HCT116 (cell line): ENCODE results near the gene IFNA2. TPM values are rescaled to one million over a fixed set of nuclear protein-coding genes. Genes with fewer than 3 reads are reported as not detected.

Source experiments
- ATAC-seq: fragments of 200-7000 bp; cut with Tn5 transposase; 2 replicates; pipeline ENCODE4 v1.9.1; 2020; ENCODE audit warnings: mild to moderate bottlenecking, moderate library complexity
- BruUV-seq: library from RNA; stranded (reverse); fragments of 400-500 nt; replicated peaks from 2 replicates; lab custom pipeline; 2021; lab: Mats Ljungman, UMichigan
- CTCF ChIA-PET: fragments of 300-600 bp; sonication (Branson Sonifier 250); formaldehyde crosslinking; loops from one replicate; lab custom pipeline; 2021; ENCODE audit warnings: antibody characterized with exemption; lab: Charles Lee
- POLR2A ChIA-PET: fragments of 300-600, 350-600 bp; sonication (Branson Sonifier 250); formaldehyde crosslinking; loops from one replicate; lab custom pipeline; 2021; ENCODE audit warnings: antibody characterized with exemption; lab: Charles Lee
- RAD21 ChIA-PET, 2 experiments: fragments of 300-600 bp; sonication (Branson Sonifier 250); formaldehyde crosslinking; loops; one replicate each; lab custom pipeline; 2023; ENCODE audit warnings: low total read pairs in 2 of 2; ENCODE audit not compliant: uncharacterized antibody in 2 of 2, unreplicated experiment in 2 of 2, low non-redundant PET in 1 of 2; lab: Charles Lee
- DNase-seq: peaks from one replicate; pipeline ENCODE4 v3.0.0-alpha.2; 2010; ENCODE audit warnings: low read depth, low spot score
- H2AFZ ChIP-seq: fragments of 200-600 bp; shearing (Covaris generic), sonication (generic); 2 replicates; pipeline ENCODE4 v1.6.1; 2017; ENCODE audit warnings: low read depth, mixed run types, mixed read lengths, antibody characterized with exemption, low read length; ENCODE audit not compliant: poor library complexity, severe bottlenecking
- H3K27ac ChIP-seq: 2 replicates; pipeline ENCODE4 v1.5.1; 2012; ENCODE audit warnings: low read depth, low read length
- H3K27me3 ChIP-seq: fragments of 200-600 bp; sonication (generic); 2 replicates; pipeline ENCODE4 v1.6.1; 2016; ENCODE audit warnings: mixed run types, low read length, mixed read lengths; ENCODE audit not compliant: insufficient read depth
- H3K36me3 ChIP-seq, 2 experiments: fragments of 200-500 bp in 1 of 2; fragments of 200-600 bp in 1 of 2; sonication (Bioruptor generic) in 1 of 2; sonication (generic) in 1 of 2; 2 replicates each; pipeline versions ENCODE4 v1.5.1 to v1.6.1; 2014 to 2016; ENCODE audit warnings: low read length in 2 of 2, inconsistent platforms in 1 of 2, mixed read lengths in 1 of 2, mixed run types in 1 of 2; ENCODE audit not compliant: insufficient read depth in 2 of 2, control insufficient read depth in 1 of 2
- H3K4me1 ChIP-seq, 2 experiments: fragments of 200-600 bp in 1 of 2; sonication (generic) in 1 of 2; 2 replicates each; pipeline versions ENCODE4 v1.5.1 to v1.6.1; 2012 to 2017; ENCODE audit warnings: low read length in 2 of 2, inconsistent platforms in 1 of 2, mild to moderate bottlenecking in 1 of 2, mixed read lengths in 1 of 2, mixed run types in 1 of 2, moderate library complexity in 1 of 2; ENCODE audit not compliant: insufficient read depth in 2 of 2, control insufficient read depth in 1 of 2
- H3K4me2 ChIP-seq: fragments of 200-600 bp; sonication (generic); 2 replicates; pipeline ENCODE4 v1.6.1; 2017; ENCODE audit warnings: mixed run types, low read length, mixed read lengths
- H3K4me3 ChIP-seq, 2 experiments: fragments of 200-600 bp in 1 of 2; sonication (generic) in 1 of 2; replicated peaks in 1 of 2; 2 replicates each; pipeline ENCODE4 v1.5.1; 2011 to 2016; ENCODE audit warnings: low read length in 2 of 2, control low read depth in 1 of 2, low read depth in 1 of 2, mild to moderate bottlenecking in 1 of 2, mixed read lengths in 1 of 2, mixed run types in 1 of 2
- H3K79me2 ChIP-seq: fragments of 200-600 bp; sonication (generic); 2 replicates; pipeline ENCODE4 v1.6.1; 2017; ENCODE audit warnings: mild to moderate bottlenecking, mixed run types, low read length, moderate library complexity, mixed read lengths; ENCODE audit not compliant: insufficient read depth
- H3K9ac ChIP-seq: fragments of 200-600 bp; sonication (generic); 2 replicates; pipeline ENCODE4 v1.6.1; 2016; ENCODE audit warnings: low read length, mixed read lengths
- H3K9me2 ChIP-seq: fragments of 200-600 bp; sonication (generic), shearing (Covaris generic); 2 replicates; pipeline ENCODE4 v1.6.1; 2017; ENCODE audit warnings: mixed run types, mild to moderate bottlenecking, moderate library complexity; ENCODE audit not compliant: insufficient read depth
- H3K9me3 ChIP-seq, 2 experiments: fragments of 200-500 bp in 1 of 2; fragments of 200-600 bp in 1 of 2; sonication (Bioruptor generic) in 1 of 2; sonication (generic) in 1 of 2; 2 replicates each; pipeline ENCODE4 v1.6.1; 2014 to 2017; ENCODE audit warnings: low read length in 2 of 2, mixed read lengths in 2 of 2, inconsistent platforms in 1 of 2, low read depth in 1 of 2, mild to moderate bottlenecking in 1 of 2, mixed run types in 1 of 2, moderate library complexity in 1 of 2; ENCODE audit not compliant: control insufficient read depth in 1 of 2, insufficient read depth in 1 of 2
- H4K20me1 ChIP-seq: fragments of 200-600 bp; sonication (generic), shearing (Covaris generic); 2 replicates; pipeline ENCODE4 v1.6.1; 2017; ENCODE audit warnings: mixed run types, mild to moderate bottlenecking, moderate library complexity; ENCODE audit not compliant: insufficient read depth
- ATF3 ChIP-seq: IDR thresholded peaks from 2 replicates; pipeline ENCODE4 v1.6.1; 2012
- CBX3 ChIP-seq: IDR thresholded peaks from 2 replicates; pipeline ENCODE4 v1.6.1; 2012; ENCODE audit warnings: low read depth
- CEBPB ChIP-seq: IDR thresholded peaks from 2 replicates; pipeline ENCODE4 v1.6.1; 2012; ENCODE audit warnings: low read depth
- CTCF ChIP-seq, 3 experiments: fragments of 200-600 bp in 1 of 3; sonication (generic) in 1 of 3; IDR thresholded peaks in 2 of 3; conservative IDR thresholded peaks in 1 of 3; 2 replicates each; pipeline ENCODE4 v1.5.1; 2012 to 2017; ENCODE audit warnings: low read depth in 2 of 3, low read length in 2 of 3, antibody characterized with exemption in 1 of 3, borderline replicate concordance in 1 of 3, control low read depth in 1 of 3, mild to moderate bottlenecking in 1 of 3, mixed read lengths in 1 of 3, mixed run types in 1 of 3, moderate library complexity in 1 of 3; ENCODE audit not compliant: insufficient read depth in 1 of 3
- EGR1 ChIP-seq: IDR thresholded peaks from 2 replicates; pipeline ENCODE4 v1.6.1; 2012; ENCODE audit warnings: low read depth
- EZH2 ChIP-seq: fragments of 200-600 bp; sonication (generic); IDR thresholded peaks from 2 replicates; pipeline ENCODE4 v1.6.1; 2017; ENCODE audit warnings: antibody characterized with exemption, mixed run types
- EZH2phosphoT487 ChIP-seq: fragments of 200-600 bp; IDR thresholded peaks from 2 replicates; pipeline ENCODE4 v1.6.1; 2018; ENCODE audit warnings: antibody characterized with exemption, borderline replicate concordance
- JUND ChIP-seq: IDR thresholded peaks from 2 replicates; pipeline ENCODE4 v1.6.1; 2012
- MAX ChIP-seq: IDR thresholded peaks from 2 replicates; pipeline ENCODE4 v1.6.1; 2012
- POLR2AphosphoS5 ChIP-seq: IDR thresholded peaks from 2 replicates; pipeline ENCODE4 v1.6.1; 2011; ENCODE audit warnings: mild to moderate bottlenecking, low read depth, low read length, moderate library complexity
- RAD21 ChIP-seq: IDR thresholded peaks from 2 replicates; pipeline ENCODE4 v1.6.1; 2012; ENCODE audit warnings: low read depth, mild to moderate bottlenecking
- REST ChIP-seq: IDR thresholded peaks from 2 replicates; pipeline ENCODE4 v1.6.1; 2012; ENCODE audit warnings: low read depth
- SIN3A ChIP-seq: IDR thresholded peaks from 2 replicates; pipeline ENCODE4 v1.6.1; 2012; ENCODE audit warnings: low read depth
- SP1 ChIP-seq: IDR thresholded peaks from 2 replicates; pipeline ENCODE4 v1.6.1; 2012; ENCODE audit warnings: low read depth
- SRF ChIP-seq: IDR thresholded peaks from 2 replicates; pipeline ENCODE4 v1.6.1; 2012; ENCODE audit warnings: low read depth
- TCF7L2 ChIP-seq: IDR thresholded peaks from 2 replicates; pipeline ENCODE4 v1.7.0; 2011; ENCODE audit warnings: borderline replicate concordance, inconsistent platforms; ENCODE audit not compliant: insufficient read depth, insufficient read length; ENCODE audit errors: extremely low read depth
- YY1 ChIP-seq: IDR thresholded peaks from 2 replicates; pipeline ENCODE4 v1.6.1; 2011; ENCODE audit warnings: low read length, low read depth, moderate library complexity, mild to moderate bottlenecking; ENCODE audit not compliant: insufficient replicate concordance; ENCODE audit errors: extremely low read depth
- ZBTB33 ChIP-seq: IDR thresholded peaks from 2 replicates; pipeline ENCODE4 v1.6.1; 2011; ENCODE audit warnings: mild to moderate bottlenecking, low read length, moderate library complexity; ENCODE audit not compliant: insufficient replicate concordance; ENCODE audit errors: extremely low read depth
- ZFX ChIP-seq: fragments of 450-650 bp; IDR thresholded peaks from 2 replicates; pipeline ENCODE4 v1.6.1; 2017
- ZNF274 ChIP-seq: fragments of 200-500 bp; sonication (Bioruptor generic); IDR thresholded peaks from 2 replicates; pipeline ENCODE4 v1.6.1; 2014; ENCODE audit warnings: mild to moderate bottlenecking, low read depth, low read length, inconsistent platforms
- intact Hi-C: fragments of 100-400 bp; cut with micrococcal nuclease; formaldehyde crosslinking; loops from 2 replicates; pipeline ENCODE4 v1.10.0; 2022
- total RNA-seq: library from RNA; stranded (reverse); gene quantifications from one replicate; pipeline ENCODE4 v1.2.1, GENCODE V29; 2021; ENCODE audit not compliant: unreplicated experiment

The IFNA2 gene
- total RNA-seq, 1 experiment from 2014 or later = not detected

GRCh38 chr9:21367957-21368356 lies 17.2 kb downstream of the IFNA2 start, which contains the start of gene IFNA13:
TSS of gene IFNA13 (minus strand) at chr9:21368057. CDS start at chr9:21368010, 47 bp downstream.
- no peak for DNase-seq
- TF ChIP-seq CBX3 (no peak), CEBPB (no peak), RAD21 (no peak), ZBTB33 (no peak), SIN3A (no peak), POLR2AphosphoS5 (no peak), TCF7L2 (no peak), SP1 (no peak), ATF3 (no peak), CTCF (IDR thresholded peaks at IDR 0.05 in 2 of 3, conservative IDR thresholded peaks at IDR 0.05 in 1 of 3; ENCODE audit: borderline replicate concordance in 1 of 3, insufficient read depth in 1 of 3, low read depth in 2 of 3, low read length in 2 of 3) (no peak), REST (no peak), SRF (no peak), ZNF274 (no peak), JUND (no peak), MAX (no peak), YY1 (no peak), EZH2 (no peak), EZH2phosphoT487 (no peak), EGR1 (no peak), ZFX (no peak)

More at GRCh38 chr9:21367957-21368356, 17.2 kb downstream of the IFNA2 start, which contains the start of gene IFNA13:
- Histone ChIP-seq H3K9me2 (no peaks in the 10 kb centered on the region), H3K4me1 (no peaks in the 10 kb centered on the region), H3K27ac (no peak within 1 kb of the TSS), H3K36me3 (no peaks in the 10 kb centered on the region), H3K4me2 (no peak within 1 kb of the TSS), H3K4me3 (no peak within 1 kb of the TSS), H3K27me3 (0 out of 2 replicates have a peak, but pooled peaks cover 3% of the 10 kb centered on the region), H2AFZ (no peak within 1 kb of the TSS), H4K20me1 (no peaks in the 10 kb centered on the region), H3K79me2 (no peaks in the 10 kb centered on the region), H3K9me3 (no peaks in the 10 kb centered on the region), H3K9ac (no peak within 1 kb of the TSS)
- ChIA-PET POLR2A (no interaction called here), CTCF (no interaction called here), RAD21 (no interaction called here)
- intact Hi-C loops = no loop called here
- BruUV-seq = no TSS peak
- ATAC-seq = no peak
